ENCODE data around the gene DENND1C. TPM values are rescaled to one million over a fixed set of nuclear protein-coding genes. Genes with fewer than 3 reads are reported as not detected.

The DENND1C gene
- total and polyA plus RNA-seq, 2 experiments from 2014 or later = 3.1 to 6.1 TPM

GRCh38 chr19:6528544-6529121, 47.0 kb upstream of the DENND1C start:
- peaks cover 41% of the 10 kb centered on the region for H3K9me3 Mint-ChIP-seq
- H3K4me3 Mint-ChIP-seq = no peak overlapping the region
- no peak overlapping the region for H3K4me3 ChIP-seq
- peak overlapping the region; percentile 49 for H3K4me2 ChIP-seq
- peaks cover 30% of the 10 kb centered on the region for H3K4me1 ChIP-seq (ENCODE audit: insufficient read depth)
- H3K27ac Mint-ChIP-seq = no peak overlapping the region
- H4K20me1 ChIP-seq (replicated peaks; ENCODE audit: insufficient read depth) = no peaks in the 10 kb centered on the region
- H2AFZ ChIP-seq = no peak overlapping the region
- peaks cover 10% of the 10 kb centered on the region for H3F3A ChIP-seq (replicated peaks; ENCODE audit: low read depth)
- H3K79me2 ChIP-seq (replicated peaks; ENCODE audit: insufficient read depth) = no peaks in the 10 kb centered on the region
- peaks cover 35% of the 10 kb centered on the region for H3K27me3 Mint-ChIP-seq (ENCODE audit: insufficient read depth, low read depth, poor library complexity)
- TF ChIP-seq, protein P1, sequence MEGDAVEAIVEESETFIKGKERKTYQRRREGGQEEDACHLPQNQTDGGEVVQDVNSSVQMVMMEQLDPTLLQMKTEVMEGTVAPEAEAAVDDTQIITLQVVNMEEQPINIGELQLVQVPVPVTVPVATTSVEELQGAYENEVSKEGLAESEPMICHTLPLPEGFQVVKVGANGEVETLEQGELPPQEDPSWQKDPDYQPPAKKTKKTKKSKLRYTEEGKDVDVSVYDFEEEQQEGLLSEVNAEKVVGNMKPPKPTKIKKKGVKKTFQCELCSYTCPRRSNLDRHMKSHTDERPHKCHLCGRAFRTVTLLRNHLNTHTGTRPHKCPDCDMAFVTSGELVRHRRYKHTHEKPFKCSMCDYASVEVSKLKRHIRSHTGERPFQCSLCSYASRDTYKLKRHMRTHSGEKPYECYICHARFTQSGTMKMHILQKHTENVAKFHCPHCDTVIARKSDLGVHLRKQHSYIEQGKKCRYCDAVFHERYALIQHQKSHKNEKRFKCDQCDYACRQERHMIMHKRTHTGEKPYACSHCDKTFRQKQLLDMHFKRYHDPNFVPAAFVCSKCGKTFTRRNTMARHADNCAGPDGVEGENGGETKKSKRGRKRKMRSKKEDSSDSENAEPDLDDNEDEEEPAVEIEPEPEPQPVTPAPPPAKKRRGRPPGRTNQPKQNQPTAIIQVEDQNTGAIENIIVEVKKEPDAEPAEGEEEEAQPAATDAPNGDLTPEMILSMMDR (conservative IDR thresholded peaks at IDR 0.05; ENCODE audit: low read depth in 2 of 2) = no peak
- TF ChIP-seq STAT1 (IDR thresholded peaks at IDR 0.05; ENCODE audit: unreplicated experiment) (no peak), ZNF331 (CRISPR knock-in tag; IDR thresholded peaks at IDR 0.05; ENCODE audit: low read depth) (no peak)
- H3K36me3 Mint-ChIP-seq (ENCODE audit: low read depth) = peaks cover 19% of the 10 kb centered on the region
- DNase-seq (ENCODE audit: low spot score) (peak; percentile 53), ATAC-seq (peak; percentile 17)
- H3K36me3 ChIP-seq (ENCODE audit: insufficient read depth) = no peaks in the 10 kb centered on the region
- peaks cover 37% of the 10 kb centered on the region for H3K27me3 ChIP-seq (ENCODE audit: insufficient read depth)
- peaks cover 22% of the 10 kb centered on the region for H3K4me1 Mint-ChIP-seq
- no peak overlapping the region for H3K27ac ChIP-seq (ENCODE audit: low read depth)
- H3K9me2 ChIP-seq (ENCODE audit: insufficient read depth) = no peaks in the 10 kb centered on the region

- H3K27me3 ChIP-seq (ENCODE audit: insufficient read depth) = peaks cover 36% of the 10 kb centered on the region
- H3K36me3 Mint-ChIP-seq (ENCODE audit: low read depth) = peaks cover 19% of the 10 kb centered on the region
- H3K9me3 Mint-ChIP-seq = peaks cover 42% of the 10 kb centered on the region
- DNase-seq (ENCODE audit: low spot score) = no peak
- no peak overlapping the region for H3K4me3 Mint-ChIP-seq
- H3K4me3 ChIP-seq = no peak overlapping the region
- H3K27me3 Mint-ChIP-seq (ENCODE audit: insufficient read depth, low read depth, poor library complexity) = peaks cover 35% of the 10 kb centered on the region
- H4K20me1 ChIP-seq (replicated peaks; ENCODE audit: insufficient read depth) = no peaks in the 10 kb centered on the region
- H3K79me2 ChIP-seq (replicated peaks; ENCODE audit: insufficient read depth) = no peaks in the 10 kb centered on the region
- no peak overlapping the region for H3K27ac ChIP-seq (ENCODE audit: low read depth)
- peak overlapping the region; percentile 49 for H3K4me2 ChIP-seq
- H3K9me2 ChIP-seq (ENCODE audit: insufficient read depth) = no peaks in the 10 kb centered on the region
- peaks cover 10% of the 10 kb centered on the region for H3F3A ChIP-seq (replicated peaks; ENCODE audit: low read depth)
- H3K4me1 Mint-ChIP-seq = peaks cover 22% of the 10 kb centered on the region
- peaks cover 30% of the 10 kb centered on the region for H3K4me1 ChIP-seq (ENCODE audit: insufficient read depth)
- H3K36me3 ChIP-seq (ENCODE audit: insufficient read depth) = no peaks in the 10 kb centered on the region
- 0 out of 2 replicates have a peak overlapping the region, but pooled peaks have one; percentile 24 for H2AFZ ChIP-seq
- H3K27ac Mint-ChIP-seq = no peak overlapping the region
- ATAC-seq = no peak
- TF ChIP-seq CREB1 (CRISPR knock-in tag; IDR thresholded peaks at IDR 0.05; ENCODE audit: low read depth) (no peak), STAT1 (IDR thresholded peaks at IDR 0.05; ENCODE audit: unreplicated experiment) (no peak)
Observed at GRCh38 chr19:6527893-6528543, 46.4 kb upstream of the DENND1C start.

DNA sequence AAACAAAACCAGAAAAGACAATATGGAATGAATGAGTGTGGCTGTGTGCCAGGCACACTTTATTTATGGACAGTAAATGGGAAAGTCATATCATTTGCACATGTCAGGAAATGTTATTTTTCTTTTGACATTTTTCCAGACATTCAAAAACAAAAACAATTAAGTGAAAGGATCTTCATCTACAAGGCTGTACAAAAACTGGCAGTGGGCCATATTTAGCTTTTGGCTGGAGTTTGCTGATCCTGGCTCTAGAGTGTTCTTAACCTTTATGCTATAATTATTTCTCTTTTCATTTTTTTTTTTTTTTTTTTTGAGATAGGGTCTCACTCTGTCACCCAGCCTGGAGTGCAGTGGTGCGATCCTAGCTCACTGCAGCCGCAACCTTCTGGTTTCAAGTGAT, 42.7 kb upstream of the DENND1C start:
- Mint-ChIP-seq H3K4me3 (no peak overlapping the region), H3K27ac (no peak overlapping the region), H3K9me3 (peaks cover 29% of the 10 kb centered on the region), H3K27me3 (ENCODE audit: insufficient read depth, low read depth, poor library complexity) (peaks cover 2% of the 10 kb centered on the region), H3K36me3 (ENCODE audit: low read depth) (peaks cover 2% of the 10 kb centered on the region; the same call in 2 of the 3 replicates), H3K4me1 (peaks cover under 1% of the 10 kb centered on the region; the same call in 2 of the 3 replicates)
- Histone ChIP-seq H3K27ac (ENCODE audit: low read depth) (no peak overlapping the region), H3K4me2 (no peak overlapping the region), H3K4me1 (ENCODE audit: insufficient read depth) (peaks cover 13% of the 10 kb centered on the region; the same call in 1 of the 2 replicates), H3K27me3 (ENCODE audit: insufficient read depth) (0 out of 2 replicates have a peak, but pooled peaks cover under 1% of the 10 kb centered on the region), H3K9me2 (ENCODE audit: insufficient read depth) (no peaks in the 10 kb centered on the region), H3K4me3 (no peak overlapping the region), H3K79me2 (replicated peaks; ENCODE audit: insufficient read depth) (no peaks in the 10 kb centered on the region), H3K36me3 (ENCODE audit: insufficient read depth) (no peaks in the 10 kb centered on the region), H2AFZ (no peak overlapping the region), H4K20me1 (replicated peaks; ENCODE audit: insufficient read depth) (no peaks in the 10 kb centered on the region), H3F3A (replicated peaks; ENCODE audit: low read depth) (no peaks in the 10 kb centered on the region)
- ATAC-seq (no peak), DNase-seq (ENCODE audit: low spot score) (no peak)
- TF ChIP-seq EZH2phosphoT487 (IDR thresholded peaks at IDR 0.05; ENCODE audit: unreplicated experiment) (no peak), JUNB (IDR thresholded peaks at IDR 0.05; ENCODE audit: unreplicated experiment) (no peak), ZNF114 (CRISPR knock-in tag; IDR thresholded peaks at IDR 0.05) (no peak), NANOG (IDR thresholded peaks at IDR 0.05; ENCODE audit: borderline replicate concordance) (no peak), ETS1 (IDR thresholded peaks at IDR 0.05) (no peak)
- TF ChIP-seq, protein P2, sequence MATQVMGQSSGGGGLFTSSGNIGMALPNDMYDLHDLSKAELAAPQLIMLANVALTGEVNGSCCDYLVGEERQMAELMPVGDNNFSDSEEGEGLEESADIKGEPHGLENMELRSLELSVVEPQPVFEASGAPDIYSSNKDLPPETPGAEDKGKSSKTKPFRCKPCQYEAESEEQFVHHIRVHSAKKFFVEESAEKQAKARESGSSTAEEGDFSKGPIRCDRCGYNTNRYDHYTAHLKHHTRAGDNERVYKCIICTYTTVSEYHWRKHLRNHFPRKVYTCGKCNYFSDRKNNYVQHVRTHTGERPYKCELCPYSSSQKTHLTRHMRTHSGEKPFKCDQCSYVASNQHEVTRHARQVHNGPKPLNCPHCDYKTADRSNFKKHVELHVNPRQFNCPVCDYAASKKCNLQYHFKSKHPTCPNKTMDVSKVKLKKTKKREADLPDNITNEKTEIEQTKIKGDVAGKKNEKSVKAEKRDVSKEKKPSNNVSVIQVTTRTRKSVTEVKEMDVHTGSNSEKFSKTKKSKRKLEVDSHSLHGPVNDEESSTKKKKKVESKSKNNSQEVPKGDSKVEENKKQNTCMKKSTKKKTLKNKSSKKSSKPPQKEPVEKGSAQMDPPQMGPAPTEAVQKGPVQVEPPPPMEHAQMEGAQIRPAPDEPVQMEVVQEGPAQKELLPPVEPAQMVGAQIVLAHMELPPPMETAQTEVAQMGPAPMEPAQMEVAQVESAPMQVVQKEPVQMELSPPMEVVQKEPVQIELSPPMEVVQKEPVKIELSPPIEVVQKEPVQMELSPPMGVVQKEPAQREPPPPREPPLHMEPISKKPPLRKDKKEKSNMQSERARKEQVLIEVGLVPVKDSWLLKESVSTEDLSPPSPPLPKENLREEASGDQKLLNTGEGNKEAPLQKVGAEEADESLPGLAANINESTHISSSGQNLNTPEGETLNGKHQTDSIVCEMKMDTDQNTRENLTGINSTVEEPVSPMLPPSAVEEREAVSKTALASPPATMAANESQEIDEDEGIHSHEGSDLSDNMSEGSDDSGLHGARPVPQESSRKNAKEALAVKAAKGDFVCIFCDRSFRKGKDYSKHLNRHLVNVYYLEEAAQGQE (IDR thresholded peaks at IDR 0.05; ENCODE audit: unreplicated experiment) = no peak
